ENCODE results near the gene SCN4B. TPM values are rescaled to one million over a fixed set of nuclear protein-coding genes. Genes with fewer than 3 reads are reported as not detected.

SCN4B gene
- total RNA-seq, 1 experiment from 2014 or later: not detected

- H3K4me1 ChIP-seq (replicated peaks; ENCODE audit: insufficient read depth): peaks cover 21% of the 10 kb centered on the region
- DNase-seq: peak in 1 of 2 experiments; percentile 58
- ChIA-PET POLR2A (ENCODE audit: unreplicated experiment) (no interaction called here), CTCF (interaction anchor here (0.6 kb wide), 1 partner anchor 45 kb away, joined by 3 read pairs; no protein-coding TSS in a partner anchor)
- intact Hi-C loops (cut with micrococcal nuclease; ENCODE audit: unreplicated experiment): no loop called here
- no peaks in the 10 kb centered on the region for H3K9me3 ChIP-seq (ENCODE audit: insufficient read depth, low read depth)
- H2AFZ ChIP-seq: no peak overlapping the region
- TF ChIP-seq EZH2 (IDR thresholded peaks at IDR 0.05; ENCODE audit: low read depth): no peak
- TF ChIP-seq, protein P1, sequence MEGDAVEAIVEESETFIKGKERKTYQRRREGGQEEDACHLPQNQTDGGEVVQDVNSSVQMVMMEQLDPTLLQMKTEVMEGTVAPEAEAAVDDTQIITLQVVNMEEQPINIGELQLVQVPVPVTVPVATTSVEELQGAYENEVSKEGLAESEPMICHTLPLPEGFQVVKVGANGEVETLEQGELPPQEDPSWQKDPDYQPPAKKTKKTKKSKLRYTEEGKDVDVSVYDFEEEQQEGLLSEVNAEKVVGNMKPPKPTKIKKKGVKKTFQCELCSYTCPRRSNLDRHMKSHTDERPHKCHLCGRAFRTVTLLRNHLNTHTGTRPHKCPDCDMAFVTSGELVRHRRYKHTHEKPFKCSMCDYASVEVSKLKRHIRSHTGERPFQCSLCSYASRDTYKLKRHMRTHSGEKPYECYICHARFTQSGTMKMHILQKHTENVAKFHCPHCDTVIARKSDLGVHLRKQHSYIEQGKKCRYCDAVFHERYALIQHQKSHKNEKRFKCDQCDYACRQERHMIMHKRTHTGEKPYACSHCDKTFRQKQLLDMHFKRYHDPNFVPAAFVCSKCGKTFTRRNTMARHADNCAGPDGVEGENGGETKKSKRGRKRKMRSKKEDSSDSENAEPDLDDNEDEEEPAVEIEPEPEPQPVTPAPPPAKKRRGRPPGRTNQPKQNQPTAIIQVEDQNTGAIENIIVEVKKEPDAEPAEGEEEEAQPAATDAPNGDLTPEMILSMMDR (conservative IDR thresholded peaks at IDR 0.05): no peak
- H4K20me1 ChIP-seq (ENCODE audit: insufficient read depth): no peaks in the 10 kb centered on the region
- H3K4me3 ChIP-seq: no peak overlapping the region
- peaks cover 4% of the 10 kb centered on the region; the same call in 1 of the 2 replicates for H3K9me2 ChIP-seq (ENCODE audit: insufficient read depth)
- H3K27me3 ChIP-seq (ENCODE audit: insufficient read depth, low read depth): no peaks in the 10 kb centered on the region
- H3K79me2 ChIP-seq (ENCODE audit: low read depth): no peaks in the 10 kb centered on the region
- no peak overlapping the region for H3K27ac ChIP-seq
- no peaks in the 10 kb centered on the region; the same call in 1 of the 2 replicates for H3F3A ChIP-seq (ENCODE audit: insufficient read depth, low read depth)
- H3K4me2 ChIP-seq: no peak overlapping the region
- BruUV-seq (replicated peaks): no TSS peak
- H3K36me3 ChIP-seq (ENCODE audit: low read depth): no peaks in the 10 kb centered on the region
Observed at GRCh38 chr11:118126082-118126838, 26.4 kb downstream of the SCN4B start.

- Histone ChIP-seq H4K20me1 (ENCODE audit: insufficient read depth) (no peaks in the 10 kb centered on the region), H2AFZ (no peak overlapping the region), H3K9me2 (ENCODE audit: insufficient read depth) (peaks cover 4% of the 10 kb centered on the region; the same call in 1 of the 2 replicates), H3K4me1 (replicated peaks; ENCODE audit: insufficient read depth) (peaks cover 13% of the 10 kb centered on the region), H3K9me3 (ENCODE audit: insufficient read depth, low read depth) (no peaks in the 10 kb centered on the region), H3K27ac (no peak overlapping the region), H3K4me3 (no peak overlapping the region), H3F3A (ENCODE audit: insufficient read depth, low read depth) (no peaks in the 10 kb centered on the region; the same call in 1 of the 2 replicates), H3K36me3 (ENCODE audit: low read depth) (no peaks in the 10 kb centered on the region), H3K79me2 (ENCODE audit: low read depth) (no peaks in the 10 kb centered on the region), H3K4me2 (no peak overlapping the region), H3K27me3 (ENCODE audit: insufficient read depth, low read depth) (no peaks in the 10 kb centered on the region)
- no peak for DNase-seq
- BruUV-seq (replicated peaks): no TSS peak
- ChIA-PET POLR2A (ENCODE audit: unreplicated experiment) (interaction anchor here (0.7 kb wide), 1 partner anchor 429 kb away, joined by 4 read pairs; no protein-coding TSS in a partner anchor), CTCF (interaction anchor here (0.6 kb wide), 1 partner anchor 71 kb away, joined by 9 read pairs; no protein-coding TSS in a partner anchor)
- TF ChIP-seq, protein P1 (conservative IDR thresholded peaks at IDR 0.05): no peak
- TF ChIP-seq EZH2 (IDR thresholded peaks at IDR 0.05; ENCODE audit: low read depth): no peak
- intact Hi-C loops (cut with micrococcal nuclease; ENCODE audit: unreplicated experiment): no loop called here
Observed at GRCh38 chr11:118124929-118125535, 27.6 kb downstream of the SCN4B start.

- intact Hi-C loops (cut with micrococcal nuclease; ENCODE audit: unreplicated experiment): no loop called here
Observed at GRCh38 chr11:118120793-118121192, 31.8 kb downstream of the SCN4B start.

More at GRCh38 chr11:118120793-118121192, 31.8 kb downstream of the SCN4B start:
- no peaks in the 10 kb centered on the region for H4K20me1 ChIP-seq (ENCODE audit: insufficient read depth)
- H3K9me2 ChIP-seq (ENCODE audit: insufficient read depth): peaks cover 4% of the 10 kb centered on the region; the same call in 1 of the 2 replicates
- ChIA-PET POLR2A (ENCODE audit: unreplicated experiment) (no interaction called here), CTCF (no interaction called here)
- no peak overlapping the region for H2AFZ ChIP-seq
- H3K4me1 ChIP-seq (replicated peaks; ENCODE audit: insufficient read depth): no peaks in the 10 kb centered on the region
- BruUV-seq (replicated peaks): no TSS peak
- no peak for DNase-seq
- H3K9me3 ChIP-seq (ENCODE audit: insufficient read depth, low read depth): no peaks in the 10 kb centered on the region
- no peak overlapping the region for H3K4me3 ChIP-seq
- TF ChIP-seq EZH2 (IDR thresholded peaks at IDR 0.05; ENCODE audit: low read depth): no peak
- TF ChIP-seq, protein P1 (conservative IDR thresholded peaks at IDR 0.05): no peak
- H3K27ac ChIP-seq: no peak overlapping the region
- no peaks in the 10 kb centered on the region for H3K36me3 ChIP-seq (ENCODE audit: low read depth)
- no peak overlapping the region for H3K4me2 ChIP-seq
- no peaks in the 10 kb centered on the region for H3K27me3 ChIP-seq (ENCODE audit: insufficient read depth, low read depth)
- no peaks in the 10 kb centered on the region for H3K79me2 ChIP-seq (ENCODE audit: low read depth)
- H3F3A ChIP-seq (ENCODE audit: insufficient read depth, low read depth): no peaks in the 10 kb centered on the region

Data from PC-9 (cell line).